NK-92 (cell line): ENCODE measurements around the gene LARGE1.

ENCODE experiments used
- DNase-seq: peaks from one replicate; lab custom pipeline; 2025; ENCODE audit not compliant: unreplicated experiment; lab: John Stamatoyannopoulos, UW

Gene LARGE1

GRCh38 chr22:33781411-33781810 is 138.9 kb downstream of the LARGE1 start:
- no peak for DNase-seq

- no peak for DNase-seq
Measured at GRCh38 chr22:33780531-33781136, 139.6 kb downstream of the LARGE1 start.

GRCh38 chr22:33779243-33779642 is 141.0 kb downstream of the LARGE1 start:
- no peak for DNase-seq

- DNase-seq = no peak
Measured at GRCh38 chr22:33776491-33776890, 143.8 kb downstream of the LARGE1 start.

GRCh38 chr22:33774781-33775180 is 145.5 kb downstream of the LARGE1 start:
- DNase-seq = no peak

GRCh38 chr22:33772745-33773144 is 147.5 kb downstream of the LARGE1 start:
- no peak for DNase-seq

GRCh38 chr22:33771136-33771535 is 149.1 kb downstream of the LARGE1 start:
- DNase-seq = no peak

GRCh38 chr22:33770723-33771122 is 149.6 kb downstream of the LARGE1 start:
- no peak for DNase-seq

- DNase-seq = no peak
Measured at GRCh38 chr22:33766091-33766490, 154.2 kb downstream of the LARGE1 start.

- no peak for DNase-seq
Measured at GRCh38 chr22:33758961-33759360, 161.3 kb downstream of the LARGE1 start.

- no peak for DNase-seq
Measured at GRCh38 chr22:33757802-33758483, 162.3 kb downstream of the LARGE1 start.

- DNase-seq = no peak
Measured at GRCh38 chr22:33757041-33757801, 163.1 kb downstream of the LARGE1 start.

GRCh38 chr22:33756508-33756949 is 163.7 kb downstream of the LARGE1 start:
- no peak for DNase-seq

GRCh38 chr22:33748714-33749113 is 171.6 kb downstream of the LARGE1 start:
- DNase-seq = no peak

- DNase-seq = no peak
Measured at GRCh38 chr22:33747576-33748180, 172.6 kb downstream of the LARGE1 start.

GRCh38 chr22:33747029-33747428 is 173.2 kb downstream of the LARGE1 start:
- DNase-seq = no peak

- no peak for DNase-seq
Measured at GRCh38 chr22:33746501-33746928, 173.8 kb downstream of the LARGE1 start.

GRCh38 chr22:33745501-33745900 is 174.8 kb downstream of the LARGE1 start:
- DNase-seq = no peak

- DNase-seq = no peak
Measured at GRCh38 chr22:33743756-33744155, 176.5 kb downstream of the LARGE1 start.

GRCh38 chr22:33741025-33741424 is 179.3 kb downstream of the LARGE1 start:
- DNase-seq = no peak

- no peak for DNase-seq
Measured at GRCh38 chr22:33739516-33739915, 180.8 kb downstream of the LARGE1 start.

- no peak for DNase-seq
Measured at GRCh38 chr22:33737662-33738061, 182.6 kb downstream of the LARGE1 start.
